ENCODE measurements around the gene GFM2. TPM values are rescaled to one million over a fixed set of nuclear protein-coding genes. Genes with fewer than 3 reads are reported as not detected.

The GFM2 gene
- total and polyA plus RNA-seq, 2 of the 13 experiments (the other 11 are each of a cell fraction or from before 2014, with no cell fraction given) = 22.0 to 41.6 TPM

DNA sequence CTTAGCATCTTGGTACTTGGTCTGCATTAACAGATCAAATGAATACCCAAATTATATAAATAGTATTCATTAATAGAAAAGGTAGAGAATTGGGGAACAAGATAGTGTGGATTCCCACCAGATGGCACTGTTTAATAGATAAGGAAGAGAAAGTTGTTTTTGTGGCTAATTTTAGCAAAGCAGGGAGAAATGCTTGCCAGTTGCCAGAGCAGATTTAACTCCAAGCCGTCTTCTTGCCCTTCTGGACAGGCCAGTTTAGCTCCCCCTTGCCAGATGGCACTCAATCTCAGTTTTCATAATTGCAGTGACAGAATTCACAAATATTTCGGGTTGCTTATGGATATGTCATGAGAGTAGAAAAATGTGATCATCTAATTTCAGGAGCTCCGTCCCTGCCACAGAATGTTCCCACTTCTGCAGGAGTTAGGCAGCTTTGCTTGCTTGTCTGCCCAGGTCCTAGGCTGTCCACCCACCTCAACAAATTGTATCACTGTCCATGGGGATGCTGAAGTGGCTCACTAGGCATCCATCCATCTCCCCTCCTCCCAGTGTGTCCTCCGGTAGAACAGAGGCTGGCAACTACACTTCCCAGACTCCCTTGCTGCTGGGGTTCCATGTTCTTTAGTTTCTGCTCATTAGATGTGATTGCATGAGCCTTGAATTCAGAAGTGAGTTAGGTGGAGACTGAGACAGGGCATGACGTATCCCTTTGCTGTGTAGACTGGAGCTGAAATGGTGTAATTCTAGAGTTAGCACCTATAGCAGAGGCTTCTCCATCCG lies 93.7 kb downstream of the GFM2 start (continued):
- TF ChIP-seq, protein P1, sequence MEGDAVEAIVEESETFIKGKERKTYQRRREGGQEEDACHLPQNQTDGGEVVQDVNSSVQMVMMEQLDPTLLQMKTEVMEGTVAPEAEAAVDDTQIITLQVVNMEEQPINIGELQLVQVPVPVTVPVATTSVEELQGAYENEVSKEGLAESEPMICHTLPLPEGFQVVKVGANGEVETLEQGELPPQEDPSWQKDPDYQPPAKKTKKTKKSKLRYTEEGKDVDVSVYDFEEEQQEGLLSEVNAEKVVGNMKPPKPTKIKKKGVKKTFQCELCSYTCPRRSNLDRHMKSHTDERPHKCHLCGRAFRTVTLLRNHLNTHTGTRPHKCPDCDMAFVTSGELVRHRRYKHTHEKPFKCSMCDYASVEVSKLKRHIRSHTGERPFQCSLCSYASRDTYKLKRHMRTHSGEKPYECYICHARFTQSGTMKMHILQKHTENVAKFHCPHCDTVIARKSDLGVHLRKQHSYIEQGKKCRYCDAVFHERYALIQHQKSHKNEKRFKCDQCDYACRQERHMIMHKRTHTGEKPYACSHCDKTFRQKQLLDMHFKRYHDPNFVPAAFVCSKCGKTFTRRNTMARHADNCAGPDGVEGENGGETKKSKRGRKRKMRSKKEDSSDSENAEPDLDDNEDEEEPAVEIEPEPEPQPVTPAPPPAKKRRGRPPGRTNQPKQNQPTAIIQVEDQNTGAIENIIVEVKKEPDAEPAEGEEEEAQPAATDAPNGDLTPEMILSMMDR (CRISPR knock-in tag; IDR thresholded peaks at IDR 0.05) = peak; percentile 58
- TF ChIP-seq NFRKB (IDR thresholded peaks at IDR 0.05) (no peak), ZNF44 (CRISPR knock-in tag; IDR thresholded peaks at IDR 0.05) (no peak), ZNF263 (CRISPR knock-in tag; IDR thresholded peaks at IDR 0.05) (peak; percentile 30; the same call in 1 of the 2 replicates), GABPA (IDR thresholded peaks at IDR 0.05; ENCODE audit: low read depth, low read length) (no peak), GABPA (CRISPR knock-in tag; IDR thresholded peaks at IDR 0.05; ENCODE audit: low read depth) (peak; percentile 33), RAD21 (CRISPR knock-in tag; IDR thresholded peaks at IDR 0.05) (peak; percentile 45; the same call in 1 of the 2 replicates), ZNF343 (CRISPR knock-in tag; IDR thresholded peaks at IDR 0.05) (no peak), IKZF4 (CRISPR knock-in tag; IDR thresholded peaks at IDR 0.05; ENCODE audit: borderline replicate concordance, low read depth, not compliant biosample characterization) (no peak), ZSCAN20 (CRISPR knock-in tag; IDR thresholded peaks at IDR 0.05; ENCODE audit: borderline replicate concordance) (no peak), SOX13 (IDR thresholded peaks at IDR 0.05) (no peak), SOX13 (CRISPR knock-in tag; conservative IDR thresholded peaks at IDR 0.05 in 1 of 2, IDR thresholded peaks at IDR 0.05 in 1 of 2) (no peak)
- TF ChIP-seq, protein P2, sequence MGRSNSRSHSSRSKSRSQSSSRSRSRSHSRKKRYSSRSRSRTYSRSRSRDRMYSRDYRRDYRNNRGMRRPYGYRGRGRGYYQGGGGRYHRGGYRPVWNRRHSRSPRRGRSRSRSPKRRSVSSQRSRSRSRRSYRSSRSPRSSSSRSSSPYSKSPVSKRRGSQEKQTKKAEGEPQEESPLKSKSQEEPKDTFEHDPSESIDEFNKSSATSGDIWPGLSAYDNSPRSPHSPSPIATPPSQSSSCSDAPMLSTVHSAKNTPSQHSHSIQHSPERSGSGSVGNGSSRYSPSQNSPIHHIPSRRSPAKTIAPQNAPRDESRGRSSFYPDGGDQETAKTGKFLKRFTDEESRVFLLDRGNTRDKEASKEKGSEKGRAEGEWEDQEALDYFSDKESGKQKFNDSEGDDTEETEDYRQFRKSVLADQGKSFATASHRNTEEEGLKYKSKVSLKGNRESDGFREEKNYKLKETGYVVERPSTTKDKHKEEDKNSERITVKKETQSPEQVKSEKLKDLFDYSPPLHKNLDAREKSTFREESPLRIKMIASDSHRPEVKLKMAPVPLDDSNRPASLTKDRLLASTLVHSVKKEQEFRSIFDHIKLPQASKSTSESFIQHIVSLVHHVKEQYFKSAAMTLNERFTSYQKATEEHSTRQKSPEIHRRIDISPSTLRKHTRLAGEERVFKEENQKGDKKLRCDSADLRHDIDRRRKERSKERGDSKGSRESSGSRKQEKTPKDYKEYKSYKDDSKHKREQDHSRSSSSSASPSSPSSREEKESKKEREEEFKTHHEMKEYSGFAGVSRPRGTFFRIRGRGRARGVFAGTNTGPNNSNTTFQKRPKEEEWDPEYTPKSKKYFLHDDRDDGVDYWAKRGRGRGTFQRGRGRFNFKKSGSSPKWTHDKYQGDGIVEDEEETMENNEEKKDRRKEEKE (IDR thresholded peaks at IDR 0.05) = no peak
- TF ChIP-seq, protein P3, sequence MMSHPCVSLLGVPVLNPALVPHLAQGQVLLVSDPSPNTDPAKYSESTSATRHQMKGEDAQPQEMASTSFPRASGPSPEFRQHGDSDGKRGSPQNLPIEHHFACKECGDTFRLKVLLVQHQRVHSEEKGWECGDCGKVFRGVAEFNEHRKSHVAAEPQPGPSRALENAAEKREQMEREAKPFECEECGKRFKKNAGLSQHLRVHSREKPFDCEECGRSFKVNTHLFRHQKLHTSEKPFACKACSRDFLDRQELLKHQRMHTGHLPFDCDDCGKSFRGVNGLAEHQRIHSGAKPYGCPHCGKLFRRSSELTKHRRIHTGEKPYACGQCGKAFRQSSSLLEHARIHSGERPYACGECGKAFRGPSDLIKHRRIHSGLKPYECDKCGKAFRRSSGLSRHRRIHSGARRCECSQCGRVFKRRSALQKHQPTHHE (CRISPR knock-in tag; IDR thresholded peaks at IDR 0.05; ENCODE audit: borderline replicate concordance) = no peak
- TF ChIP-seq, protein P4, sequence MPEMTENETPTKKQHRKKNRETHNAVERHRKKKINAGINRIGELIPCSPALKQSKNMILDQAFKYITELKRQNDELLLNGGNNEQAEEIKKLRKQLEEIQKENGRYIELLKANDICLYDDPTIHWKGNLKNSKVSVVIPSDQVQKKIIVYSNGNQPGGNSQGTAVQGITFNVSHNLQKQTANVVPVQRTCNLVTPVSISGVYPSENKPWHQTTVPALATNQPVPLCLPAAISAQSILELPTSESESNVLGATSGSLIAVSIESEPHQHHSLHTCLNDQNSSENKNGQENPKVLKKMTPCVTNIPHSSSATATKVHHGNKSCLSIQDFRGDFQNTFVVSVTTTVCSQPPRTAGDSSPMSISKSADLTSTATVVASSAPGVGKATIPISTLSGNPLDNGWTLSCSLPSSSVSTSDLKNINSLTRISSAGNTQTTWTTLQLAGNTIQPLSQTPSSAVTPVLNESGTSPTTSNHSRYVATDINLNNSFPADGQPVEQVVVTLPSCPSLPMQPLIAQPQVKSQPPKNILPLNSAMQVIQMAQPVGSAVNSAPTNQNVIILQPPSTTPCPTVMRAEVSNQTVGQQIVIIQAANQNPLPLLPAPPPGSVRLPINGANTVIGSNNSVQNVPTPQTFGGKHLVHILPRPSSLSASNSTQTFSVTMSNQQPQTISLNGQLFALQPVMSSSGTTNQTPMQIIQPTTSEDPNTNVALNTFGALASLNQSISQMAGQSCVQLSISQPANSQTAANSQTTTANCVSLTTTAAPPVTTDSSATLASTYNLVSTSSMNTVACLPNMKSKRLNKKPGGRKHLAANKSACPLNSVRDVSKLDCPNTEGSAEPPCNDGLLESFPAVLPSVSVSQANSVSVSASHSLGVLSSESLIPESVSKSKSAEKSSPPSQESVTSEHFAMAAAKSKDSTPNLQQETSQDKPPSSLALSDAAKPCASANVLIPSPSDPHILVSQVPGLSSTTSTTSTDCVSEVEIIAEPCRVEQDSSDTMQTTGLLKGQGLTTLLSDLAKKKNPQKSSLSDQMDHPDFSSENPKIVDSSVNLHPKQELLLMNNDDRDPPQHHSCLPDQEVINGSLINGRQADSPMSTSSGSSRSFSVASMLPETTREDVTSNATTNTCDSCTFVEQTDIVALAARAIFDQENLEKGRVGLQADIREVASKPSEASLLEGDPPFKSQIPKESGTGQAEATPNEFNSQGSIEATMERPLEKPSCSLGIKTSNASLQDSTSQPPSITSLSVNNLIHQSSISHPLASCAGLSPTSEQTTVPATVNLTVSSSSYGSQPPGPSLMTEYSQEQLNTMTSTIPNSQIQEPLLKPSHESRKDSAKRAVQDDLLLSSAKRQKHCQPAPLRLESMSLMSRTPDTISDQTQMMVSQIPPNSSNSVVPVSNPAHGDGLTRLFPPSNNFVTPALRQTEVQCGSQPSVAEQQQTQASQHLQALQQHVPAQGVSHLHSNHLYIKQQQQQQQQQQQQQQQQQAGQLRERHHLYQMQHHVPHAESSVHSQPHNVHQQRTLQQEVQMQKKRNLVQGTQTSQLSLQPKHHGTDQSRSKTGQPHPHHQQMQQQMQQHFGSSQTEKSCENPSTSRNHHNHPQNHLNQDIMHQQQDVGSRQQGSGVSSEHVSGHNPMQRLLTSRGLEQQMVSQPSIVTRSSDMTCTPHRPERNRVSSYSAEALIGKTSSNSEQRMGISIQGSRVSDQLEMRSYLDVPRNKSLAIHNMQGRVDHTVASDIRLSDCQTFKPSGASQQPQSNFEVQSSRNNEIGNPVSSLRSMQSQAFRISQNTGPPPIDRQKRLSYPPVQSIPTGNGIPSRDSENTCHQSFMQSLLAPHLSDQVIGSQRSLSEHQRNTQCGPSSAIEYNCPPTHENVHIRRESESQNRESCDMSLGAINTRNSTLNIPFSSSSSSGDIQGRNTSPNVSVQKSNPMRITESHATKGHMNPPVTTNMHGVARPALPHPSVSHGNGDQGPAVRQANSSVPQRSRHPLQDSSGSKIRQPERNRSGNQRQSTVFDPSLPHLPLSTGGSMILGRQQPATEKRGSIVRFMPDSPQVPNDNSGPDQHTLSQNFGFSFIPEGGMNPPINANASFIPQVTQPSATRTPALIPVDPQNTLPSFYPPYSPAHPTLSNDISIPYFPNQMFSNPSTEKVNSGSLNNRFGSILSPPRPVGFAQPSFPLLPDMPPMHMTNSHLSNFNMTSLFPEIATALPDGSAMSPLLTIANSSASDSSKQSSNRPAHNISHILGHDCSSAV (CRISPR knock-in tag; IDR thresholded peaks at IDR 0.05; ENCODE audit: borderline replicate concordance) = no peak
